WTC11 (cell line): ENCODE measurements around the gene GLUD2. TPM values are rescaled to one million over a fixed set of nuclear protein-coding genes. Genes with fewer than 3 reads are reported as not detected.

Experiments
- ATAC-seq: fragments of 200-7000 bp; cut with Tn5 transposase; 2 replicates; pipeline ENCODE4 v1.10.0; 2021; ENCODE audit warnings: mild to moderate bottlenecking, moderate library complexity
- CTCF ChIA-PET: fragments of 300-600 bp; sonication (Branson Sonifier 250); formaldehyde crosslinking; loops from one replicate; lab custom pipeline; 2021; ENCODE audit warnings: antibody characterized with exemption; lab: Charles Lee
- POLR2A ChIA-PET: fragments of 350-600 bp; sonication (Branson Sonifier 250); formaldehyde crosslinking; loops from one replicate; lab custom pipeline; 2021; ENCODE audit warnings: antibody characterized with exemption; lab: Charles Lee
- DNase-seq: peaks from one replicate; pipeline ENCODE4 v3.0.0; 2021; ENCODE audit warnings: low spot score
- H3K27ac Mint-ChIP-seq: 2 replicates; pipeline ENCODE4 v1.8.0; 2021; ENCODE audit warnings: mixed read lengths
- H3K27me3 Mint-ChIP-seq: 2 replicates; pipeline ENCODE4 v1.8.0; 2021; ENCODE audit warnings: low read depth, mild to moderate bottlenecking, moderate library complexity, mixed read lengths
- H3K36me3 Mint-ChIP-seq: 2 replicates; pipeline ENCODE4 v1.8.0; 2021; ENCODE audit warnings: mixed read lengths
- H3K4me1 Mint-ChIP-seq: 2 replicates; pipeline ENCODE4 v1.8.0; 2022; ENCODE audit warnings: mixed read lengths
- H3K4me3 Mint-ChIP-seq: 2 replicates; pipeline ENCODE4 v1.8.0; 2021; ENCODE audit warnings: mild to moderate bottlenecking, moderate library complexity, mixed read lengths
- H3K9me3 Mint-ChIP-seq: 2 replicates; pipeline ENCODE4 v1.8.0; 2021; ENCODE audit warnings: mixed read lengths
- CDX4 ChIP-seq: fragments of 250-450 bp; sonication (Bioruptor Pico); IDR thresholded peaks from 2 replicates; pipeline ENCODE4 v1.9.0; 2021; ENCODE audit warnings: moderate library complexity, mild to moderate bottlenecking, inconsistent platforms, borderline replicate concordance
- CREB1 ChIP-seq: sonication (generic); formaldehyde crosslinking; IDR thresholded peaks from 2 replicates; pipeline ENCODE4 v1.8.0; 2023; ENCODE audit warnings: mild to moderate bottlenecking, missing genetic modification reagents
- ELF4 ChIP-seq: sonication (generic); formaldehyde crosslinking; IDR thresholded peaks from 2 replicates; pipeline ENCODE4 v1.8.1; 2022; ENCODE audit warnings: low read depth, mild to moderate bottlenecking, moderate library complexity, missing genetic modification reagents
- EMX1 ChIP-seq: fragments of 250-450 bp; sonication (Bioruptor Pico); IDR thresholded peaks from 2 replicates; pipeline ENCODE4 v1.8.0; 2021; ENCODE audit warnings: mild to moderate bottlenecking
- ETV6 ChIP-seq: sonication (generic); formaldehyde crosslinking; IDR thresholded peaks from 2 replicates; pipeline ENCODE4 v1.8.1; 2022; ENCODE audit warnings: mild to moderate bottlenecking, missing genetic modification reagents
- JAZF1 ChIP-seq: fragments of 250-450 bp; sonication (Bioruptor Pico); IDR thresholded peaks from 2 replicates; pipeline ENCODE4 v1.9.0; 2021; ENCODE audit warnings: moderate library complexity, mild to moderate bottlenecking, inconsistent platforms
- MXD4 ChIP-seq: fragments of 250-450 bp; sonication (Bioruptor Pico); IDR thresholded peaks from 2 replicates; pipeline ENCODE4 v1.8.0; 2021; ENCODE audit warnings: mild to moderate bottlenecking, moderate library complexity, borderline replicate concordance
- NFE2L1 ChIP-seq: sonication (generic); formaldehyde crosslinking; IDR thresholded peaks from 2 replicates; pipeline ENCODE4 v1.8.1; 2023; ENCODE audit warnings: missing genetic modification reagents
- PREB ChIP-seq: sonication (generic); formaldehyde crosslinking; IDR thresholded peaks from 2 replicates; pipeline ENCODE4 v1.8.1; 2022; ENCODE audit warnings: mild to moderate bottlenecking, missing genetic modification reagents, moderate library complexity, borderline replicate concordance
- PRRX2 ChIP-seq: fragments of 250-450 bp; sonication (Bioruptor Pico); IDR thresholded peaks from 2 replicates; pipeline ENCODE4 v1.8.0; 2021; ENCODE audit warnings: mild to moderate bottlenecking
- SMAD4 ChIP-seq: sonication (generic); formaldehyde crosslinking; IDR thresholded peaks from 2 replicates; pipeline ENCODE4 v1.8.0; 2022; ENCODE audit warnings: mild to moderate bottlenecking, missing genetic modification reagents
- SOX15 ChIP-seq: fragments of 250-450 bp; sonication (Bioruptor Pico); IDR thresholded peaks from 2 replicates; pipeline ENCODE4 v1.9.0; 2021; ENCODE audit warnings: mild to moderate bottlenecking
- ZNF232 ChIP-seq: sonication (generic); formaldehyde crosslinking; IDR thresholded peaks from 2 replicates; pipeline ENCODE4 v1.8.0; 2022; ENCODE audit warnings: mild to moderate bottlenecking, missing genetic modification reagents
- total RNA-seq: library from RNA; stranded (reverse); gene quantifications from 3 replicates; pipeline ENCODE4 v1.2.3, GENCODE V29; 2021
- TF ChIP-seq, protein P1 (sequence below): sonication (generic); formaldehyde crosslinking; conservative IDR thresholded peaks from 2 replicates; pipeline ENCODE4 v1.8.1; 2023; ENCODE audit warnings: mild to moderate bottlenecking, low read depth, missing genetic modification reagents, moderate library complexity
- TF ChIP-seq, protein P2 (sequence below): sonication (generic); formaldehyde crosslinking; IDR thresholded peaks from 2 replicates; pipeline ENCODE4 v1.8.0; 2022; ENCODE audit warnings: mild to moderate bottlenecking, missing genetic modification reagents
- TF ChIP-seq, protein P3 (sequence below): sonication (generic); formaldehyde crosslinking; IDR thresholded peaks from 2 replicates; pipeline ENCODE4 v1.8.0; 2023; ENCODE audit warnings: mild to moderate bottlenecking, missing genetic modification reagents
- TF ChIP-seq, protein P4 (sequence below): sonication (generic); formaldehyde crosslinking; IDR thresholded peaks from 2 replicates; pipeline ENCODE4 v1.8.1; 2023; ENCODE audit warnings: mild to moderate bottlenecking, missing genetic modification reagents
- TF ChIP-seq, protein P5 (sequence below): fragments of 200-600 bp; IDR thresholded peaks from 2 replicates; pipeline ENCODE4 v1.8.0; 2022; ENCODE audit warnings: antibody characterized with exemption
- TF ChIP-seq, protein P6 (sequence below): sonication (generic); formaldehyde crosslinking; IDR thresholded peaks from 2 replicates; pipeline ENCODE4 v1.8.1; 2022; ENCODE audit warnings: missing genetic modification reagents, borderline replicate concordance
- TF ChIP-seq, protein P7 (sequence below): fragments of 250-450 bp; sonication (Bioruptor Pico); IDR thresholded peaks from 2 replicates; pipeline ENCODE4 v1.9.0; 2021; ENCODE audit warnings: mild to moderate bottlenecking

GLUD2 gene
- total RNA-seq, 1 experiment from 2014 or later: 0.57 TPM

- CTCF ChIA-PET: no interaction called here
- DNase-seq (no peak), ATAC-seq (no peak)
- H3K4me1 Mint-ChIP-seq: no peaks in the 10 kb centered on the region
- POLR2A ChIA-PET: no interaction called here
- no peaks in the 10 kb centered on the region for H3K9me3 Mint-ChIP-seq
- TF ChIP-seq, protein P1, sequence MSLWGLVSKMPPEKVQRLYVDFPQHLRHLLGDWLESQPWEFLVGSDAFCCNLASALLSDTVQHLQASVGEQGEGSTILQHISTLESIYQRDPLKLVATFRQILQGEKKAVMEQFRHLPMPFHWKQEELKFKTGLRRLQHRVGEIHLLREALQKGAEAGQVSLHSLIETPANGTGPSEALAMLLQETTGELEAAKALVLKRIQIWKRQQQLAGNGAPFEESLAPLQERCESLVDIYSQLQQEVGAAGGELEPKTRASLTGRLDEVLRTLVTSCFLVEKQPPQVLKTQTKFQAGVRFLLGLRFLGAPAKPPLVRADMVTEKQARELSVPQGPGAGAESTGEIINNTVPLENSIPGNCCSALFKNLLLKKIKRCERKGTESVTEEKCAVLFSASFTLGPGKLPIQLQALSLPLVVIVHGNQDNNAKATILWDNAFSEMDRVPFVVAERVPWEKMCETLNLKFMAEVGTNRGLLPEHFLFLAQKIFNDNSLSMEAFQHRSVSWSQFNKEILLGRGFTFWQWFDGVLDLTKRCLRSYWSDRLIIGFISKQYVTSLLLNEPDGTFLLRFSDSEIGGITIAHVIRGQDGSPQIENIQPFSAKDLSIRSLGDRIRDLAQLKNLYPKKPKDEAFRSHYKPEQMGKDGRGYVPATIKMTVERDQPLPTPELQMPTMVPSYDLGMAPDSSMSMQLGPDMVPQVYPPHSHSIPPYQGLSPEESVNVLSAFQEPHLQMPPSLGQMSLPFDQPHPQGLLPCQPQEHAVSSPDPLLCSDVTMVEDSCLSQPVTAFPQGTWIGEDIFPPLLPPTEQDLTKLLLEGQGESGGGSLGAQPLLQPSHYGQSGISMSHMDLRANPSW (CRISPR knock-in tag): no peak
- TF ChIP-seq EMX1 (CRISPR knock-in tag) (no peak), JAZF1 (no peak), ELF4 (no peak), PREB (CRISPR knock-in tag) (no peak), CREB1 (CRISPR knock-in tag) (no peak), CDX4 (CRISPR knock-in tag) (no peak), PRRX2 (no peak), NFE2L1 (no peak), SMAD4 (no peak), ZNF232 (CRISPR knock-in tag) (no peak), SOX15 (CRISPR knock-in tag) (no peak), ETV6 (CRISPR knock-in tag) (no peak), MXD4 (no peak)
- TF ChIP-seq, protein P2, sequence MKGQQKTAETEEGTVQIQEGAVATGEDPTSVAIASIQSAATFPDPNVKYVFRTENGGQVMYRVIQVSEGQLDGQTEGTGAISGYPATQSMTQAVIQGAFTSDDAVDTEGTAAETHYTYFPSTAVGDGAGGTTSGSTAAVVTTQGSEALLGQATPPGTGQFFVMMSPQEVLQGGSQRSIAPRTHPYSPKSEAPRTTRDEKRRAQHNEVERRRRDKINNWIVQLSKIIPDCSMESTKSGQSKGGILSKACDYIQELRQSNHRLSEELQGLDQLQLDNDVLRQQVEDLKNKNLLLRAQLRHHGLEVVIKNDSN: no peak
- TF ChIP-seq, protein P3, sequence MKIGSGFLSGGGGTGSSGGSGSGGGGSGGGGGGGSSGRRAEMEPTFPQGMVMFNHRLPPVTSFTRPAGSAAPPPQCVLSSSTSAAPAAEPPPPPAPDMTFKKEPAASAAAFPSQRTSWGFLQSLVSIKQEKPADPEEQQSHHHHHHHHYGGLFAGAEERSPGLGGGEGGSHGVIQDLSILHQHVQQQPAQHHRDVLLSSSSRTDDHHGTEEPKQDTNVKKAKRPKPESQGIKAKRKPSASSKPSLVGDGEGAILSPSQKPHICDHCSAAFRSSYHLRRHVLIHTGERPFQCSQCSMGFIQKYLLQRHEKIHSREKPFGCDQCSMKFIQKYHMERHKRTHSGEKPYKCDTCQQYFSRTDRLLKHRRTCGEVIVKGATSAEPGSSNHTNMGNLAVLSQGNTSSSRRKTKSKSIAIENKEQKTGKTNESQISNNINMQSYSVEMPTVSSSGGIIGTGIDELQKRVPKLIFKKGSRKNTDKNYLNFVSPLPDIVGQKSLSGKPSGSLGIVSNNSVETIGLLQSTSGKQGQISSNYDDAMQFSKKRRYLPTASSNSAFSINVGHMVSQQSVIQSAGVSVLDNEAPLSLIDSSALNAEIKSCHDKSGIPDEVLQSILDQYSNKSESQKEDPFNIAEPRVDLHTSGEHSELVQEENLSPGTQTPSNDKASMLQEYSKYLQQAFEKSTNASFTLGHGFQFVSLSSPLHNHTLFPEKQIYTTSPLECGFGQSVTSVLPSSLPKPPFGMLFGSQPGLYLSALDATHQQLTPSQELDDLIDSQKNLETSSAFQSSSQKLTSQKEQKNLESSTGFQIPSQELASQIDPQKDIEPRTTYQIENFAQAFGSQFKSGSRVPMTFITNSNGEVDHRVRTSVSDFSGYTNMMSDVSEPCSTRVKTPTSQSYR: no peak
- TF ChIP-seq, protein P4, sequence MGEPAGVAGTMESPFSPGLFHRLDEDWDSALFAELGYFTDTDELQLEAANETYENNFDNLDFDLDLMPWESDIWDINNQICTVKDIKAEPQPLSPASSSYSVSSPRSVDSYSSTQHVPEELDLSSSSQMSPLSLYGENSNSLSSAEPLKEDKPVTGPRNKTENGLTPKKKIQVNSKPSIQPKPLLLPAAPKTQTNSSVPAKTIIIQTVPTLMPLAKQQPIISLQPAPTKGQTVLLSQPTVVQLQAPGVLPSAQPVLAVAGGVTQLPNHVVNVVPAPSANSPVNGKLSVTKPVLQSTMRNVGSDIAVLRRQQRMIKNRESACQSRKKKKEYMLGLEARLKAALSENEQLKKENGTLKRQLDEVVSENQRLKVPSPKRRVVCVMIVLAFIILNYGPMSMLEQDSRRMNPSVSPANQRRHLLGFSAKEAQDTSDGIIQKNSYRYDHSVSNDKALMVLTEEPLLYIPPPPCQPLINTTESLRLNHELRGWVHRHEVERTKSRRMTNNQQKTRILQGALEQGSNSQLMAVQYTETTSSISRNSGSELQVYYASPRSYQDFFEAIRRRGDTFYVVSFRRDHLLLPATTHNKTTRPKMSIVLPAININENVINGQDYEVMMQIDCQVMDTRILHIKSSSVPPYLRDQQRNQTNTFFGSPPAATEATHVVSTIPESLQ (CRISPR knock-in tag): no peak
- TF ChIP-seq, protein P5, sequence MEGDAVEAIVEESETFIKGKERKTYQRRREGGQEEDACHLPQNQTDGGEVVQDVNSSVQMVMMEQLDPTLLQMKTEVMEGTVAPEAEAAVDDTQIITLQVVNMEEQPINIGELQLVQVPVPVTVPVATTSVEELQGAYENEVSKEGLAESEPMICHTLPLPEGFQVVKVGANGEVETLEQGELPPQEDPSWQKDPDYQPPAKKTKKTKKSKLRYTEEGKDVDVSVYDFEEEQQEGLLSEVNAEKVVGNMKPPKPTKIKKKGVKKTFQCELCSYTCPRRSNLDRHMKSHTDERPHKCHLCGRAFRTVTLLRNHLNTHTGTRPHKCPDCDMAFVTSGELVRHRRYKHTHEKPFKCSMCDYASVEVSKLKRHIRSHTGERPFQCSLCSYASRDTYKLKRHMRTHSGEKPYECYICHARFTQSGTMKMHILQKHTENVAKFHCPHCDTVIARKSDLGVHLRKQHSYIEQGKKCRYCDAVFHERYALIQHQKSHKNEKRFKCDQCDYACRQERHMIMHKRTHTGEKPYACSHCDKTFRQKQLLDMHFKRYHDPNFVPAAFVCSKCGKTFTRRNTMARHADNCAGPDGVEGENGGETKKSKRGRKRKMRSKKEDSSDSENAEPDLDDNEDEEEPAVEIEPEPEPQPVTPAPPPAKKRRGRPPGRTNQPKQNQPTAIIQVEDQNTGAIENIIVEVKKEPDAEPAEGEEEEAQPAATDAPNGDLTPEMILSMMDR: no peak
- TF ChIP-seq, protein P6, sequence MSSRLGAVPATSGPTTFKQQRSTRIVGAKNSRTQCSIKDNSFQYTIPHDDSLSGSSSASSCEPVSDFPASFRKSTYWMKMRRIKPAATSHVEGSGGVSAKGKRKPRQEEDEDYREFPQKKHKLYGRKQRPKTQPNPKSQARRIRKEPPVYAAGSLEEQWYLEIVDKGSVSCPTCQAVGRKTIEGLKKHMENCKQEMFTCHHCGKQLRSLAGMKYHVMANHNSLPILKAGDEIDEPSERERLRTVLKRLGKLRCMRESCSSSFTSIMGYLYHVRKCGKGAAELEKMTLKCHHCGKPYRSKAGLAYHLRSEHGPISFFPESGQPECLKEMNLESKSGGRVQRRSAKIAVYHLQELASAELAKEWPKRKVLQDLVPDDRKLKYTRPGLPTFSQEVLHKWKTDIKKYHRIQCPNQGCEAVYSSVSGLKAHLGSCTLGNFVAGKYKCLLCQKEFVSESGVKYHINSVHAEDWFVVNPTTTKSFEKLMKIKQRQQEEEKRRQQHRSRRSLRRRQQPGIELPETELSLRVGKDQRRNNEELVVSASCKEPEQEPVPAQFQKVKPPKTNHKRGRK (CRISPR knock-in tag): no peak
- TF ChIP-seq, protein P7, sequence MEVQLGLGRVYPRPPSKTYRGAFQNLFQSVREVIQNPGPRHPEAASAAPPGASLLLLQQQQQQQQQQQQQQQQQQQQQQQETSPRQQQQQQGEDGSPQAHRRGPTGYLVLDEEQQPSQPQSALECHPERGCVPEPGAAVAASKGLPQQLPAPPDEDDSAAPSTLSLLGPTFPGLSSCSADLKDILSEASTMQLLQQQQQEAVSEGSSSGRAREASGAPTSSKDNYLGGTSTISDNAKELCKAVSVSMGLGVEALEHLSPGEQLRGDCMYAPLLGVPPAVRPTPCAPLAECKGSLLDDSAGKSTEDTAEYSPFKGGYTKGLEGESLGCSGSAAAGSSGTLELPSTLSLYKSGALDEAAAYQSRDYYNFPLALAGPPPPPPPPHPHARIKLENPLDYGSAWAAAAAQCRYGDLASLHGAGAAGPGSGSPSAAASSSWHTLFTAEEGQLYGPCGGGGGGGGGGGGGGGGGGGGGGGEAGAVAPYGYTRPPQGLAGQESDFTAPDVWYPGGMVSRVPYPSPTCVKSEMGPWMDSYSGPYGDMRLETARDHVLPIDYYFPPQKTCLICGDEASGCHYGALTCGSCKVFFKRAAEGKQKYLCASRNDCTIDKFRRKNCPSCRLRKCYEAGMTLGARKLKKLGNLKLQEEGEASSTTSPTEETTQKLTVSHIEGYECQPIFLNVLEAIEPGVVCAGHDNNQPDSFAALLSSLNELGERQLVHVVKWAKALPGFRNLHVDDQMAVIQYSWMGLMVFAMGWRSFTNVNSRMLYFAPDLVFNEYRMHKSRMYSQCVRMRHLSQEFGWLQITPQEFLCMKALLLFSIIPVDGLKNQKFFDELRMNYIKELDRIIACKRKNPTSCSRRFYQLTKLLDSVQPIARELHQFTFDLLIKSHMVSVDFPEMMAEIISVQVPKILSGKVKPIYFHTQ: no peak
- H3K36me3 Mint-ChIP-seq: no peaks in the 10 kb centered on the region
- no peak overlapping the region for H3K4me3 Mint-ChIP-seq
- H3K27me3 Mint-ChIP-seq: peaks cover 4% of the 10 kb centered on the region; the same call in 1 of the 2 replicates
- no peak overlapping the region for H3K27ac Mint-ChIP-seq
These were observed 33.4 kb upstream of the GLUD2 start for GRCh38 chrX:121013897-121014455.
